HFF-Myc (cell line): ENCODE data around the gene TAMM41.
"Not testable (repeated sequence)": the region's sequence is repeated elsewhere in the genome, so short reads cannot be mapped to it uniquely, and the experiment has no call there.

Experiments used
- DNase-seq: peaks from one replicate; pipeline ENCODE4 v3.0.0-alpha.2; 2011; ENCODE audit warnings: low read depth; ENCODE audit errors: extremely low read depth
- H3K4me3 ChIP-seq: replicated peaks from 2 replicates; pipeline ENCODE4 v1.5.1; 2011; ENCODE audit warnings: low read depth, mild to moderate bottlenecking, control low read depth, low read length
- CTCF ChIP-seq: IDR thresholded peaks from 2 replicates; pipeline ENCODE4 v1.5.1; 2012; ENCODE audit warnings: mild to moderate bottlenecking, low read depth, low read length, control low read depth; ENCODE audit errors: missing control alignments

Gene TAMM41

GRCh38 chr3:11846281-11847266 lies at the start of gene TAMM41:
TSS of gene TAMM41 (minus strand) at chr3:11846885. CDS start at chr3:11846636, 249 bp downstream.
- DNase-seq = peak; percentile 80
- peak; percentile 53 for TF ChIP-seq CTCF
- H3K4me3 ChIP-seq = peak within 1 kb of the TSS; percentile 88

- no peak for DNase-seq
- TF ChIP-seq CTCF = no peak
- H3K4me3 ChIP-seq = no peak overlapping the region
Measured at GRCh38 chr3:11878837-11879236, 32.2 kb upstream of the TAMM41 start.

GRCh38 chr3:11874707-11875106 lies 28.0 kb upstream of the TAMM41 start:
- not testable (repeated sequence) for DNase-seq, H3K4me3 ChIP-seq

GRCh38 chr3:11863739-11864138 lies 17.1 kb upstream of the TAMM41 start:
- H3K4me3 ChIP-seq, DNase-seq: not testable (repeated sequence)

- H3K4me3 ChIP-seq, DNase-seq: not testable (repeated sequence)
Measured at GRCh38 chr3:11862584-11862983, 15.9 kb upstream of the TAMM41 start.

- H3K4me3 ChIP-seq, DNase-seq: not testable (repeated sequence)
Measured at GRCh38 chr3:11862145-11862544, 15.5 kb upstream of the TAMM41 start.

- not testable (repeated sequence) for H3K4me3 ChIP-seq, DNase-seq
Measured at GRCh38 chr3:11860213-11860612, 13.5 kb upstream of the TAMM41 start.

GRCh38 chr3:11853450-11853849 lies 6.8 kb upstream of the TAMM41 start:
- DNase-seq = no peak
- H3K4me3 ChIP-seq = no peak overlapping the region
- no peak for TF ChIP-seq CTCF

GRCh38 chr3:11850003-11850402 lies 3.3 kb upstream of the TAMM41 start:
- no peak for DNase-seq
- no peak for TF ChIP-seq CTCF

More at GRCh38 chr3:11850003-11850402, 3.3 kb upstream of the TAMM41 start:
- no peak overlapping the region for H3K4me3 ChIP-seq
